PFSK-1 (cell line): ENCODE measurements around the gene ADAMTS17.

ENCODE experiments used
- FOXP2 ChIP-seq: optimal IDR thresholded peaks from 2 replicates; pipeline ENCODE3; 2011; ENCODE audit warnings: borderline replicate concordance, control low read depth, inconsistent platforms; ENCODE audit not compliant: insufficient read depth; ENCODE audit errors: extremely low read length, extremely low read depth
- POLR2AphosphoS5 ChIP-seq: IDR thresholded peaks from 2 replicates; pipeline ENCODE4 v1.6.1; 2012; ENCODE audit warnings: low read depth, mild to moderate bottlenecking, control low read depth, low read length, moderate library complexity
- REST ChIP-seq, 2 experiments: IDR thresholded peaks; 2 replicates each; pipeline versions ENCODE4 v1.6.1 to v1.8.0; 2011 to 2012; ENCODE audit warnings: low read depth in 2 of 2, low read length in 2 of 2, control low read depth in 1 of 2, inconsistent platforms in 1 of 2, mild to moderate bottlenecking in 1 of 2, moderate library complexity in 1 of 2; ENCODE audit not compliant: insufficient read depth in 1 of 2
- SIN3A ChIP-seq: IDR thresholded peaks from 2 replicates; pipeline ENCODE4 v1.6.1; 2012; ENCODE audit warnings: mild to moderate bottlenecking, low read length, moderate library complexity, borderline replicate concordance; ENCODE audit not compliant: insufficient read depth

GRCh38 chr15:100038736-100039135, 303.0 kb downstream of the ADAMTS17 start:
- TF ChIP-seq FOXP2 (no peak), POLR2AphosphoS5 (no peak), REST (IDR thresholded peaks at IDR 0.05; ENCODE audit: insufficient read depth in 1 of 2, low read depth in 2 of 2, low read length in 2 of 2) (no peak), SIN3A (no peak)
